T-helper 1 cell treated with Interleukin-12 subunit alpha and Interleukin-12 subunit beta and Interleukin-4 antibody, amounts not matched to agents 30 ng/mL and 1 ng/mL, for 36 hours (primary cell): ENCODE data around the gene CCP110. TPM values are rescaled to one million over a fixed set of nuclear protein-coding genes. Genes with fewer than 3 reads are reported as not detected.

Experiments used
- intact Hi-C: fragments of 100-400 bp; cut with micrococcal nuclease; formaldehyde crosslinking; loops from one replicate; pipeline ENCODE4 v1.15.1; 2024
- total RNA-seq: library from RNA; stranded (reverse); gene quantifications from 2 replicates; pipeline ENCODE4 v1.2.3, GENCODE V29; 2022

CCP110 gene
- total RNA-seq, 1 donor from 2014 or later, result 30.8 TPM

GRCh38 chr16:19506965-19507364 is 16.8 kb upstream of the CCP110 start:
- intact Hi-C loops, result no loop called here

DNA sequence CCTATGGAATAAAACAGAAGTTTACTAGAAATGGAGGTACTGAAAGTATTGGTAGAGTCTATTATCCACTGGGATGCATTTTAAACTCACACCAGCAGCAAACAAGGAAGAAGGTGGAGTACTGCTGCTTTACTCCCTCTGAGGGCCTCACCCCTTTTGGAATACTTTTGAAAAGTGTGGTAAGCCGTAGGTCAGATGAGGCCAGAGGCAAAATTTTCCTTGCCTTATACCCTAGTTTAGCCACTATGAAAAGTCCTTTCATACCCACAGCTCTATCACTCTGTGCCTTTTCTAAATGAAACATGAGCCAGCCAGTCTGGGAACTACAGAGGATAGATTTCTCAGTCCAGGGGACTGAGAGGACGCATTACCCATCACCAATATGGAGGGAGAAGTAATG is 15.9 kb upstream of the CCP110 start:
- intact Hi-C loops, result no loop called here

DNA sequence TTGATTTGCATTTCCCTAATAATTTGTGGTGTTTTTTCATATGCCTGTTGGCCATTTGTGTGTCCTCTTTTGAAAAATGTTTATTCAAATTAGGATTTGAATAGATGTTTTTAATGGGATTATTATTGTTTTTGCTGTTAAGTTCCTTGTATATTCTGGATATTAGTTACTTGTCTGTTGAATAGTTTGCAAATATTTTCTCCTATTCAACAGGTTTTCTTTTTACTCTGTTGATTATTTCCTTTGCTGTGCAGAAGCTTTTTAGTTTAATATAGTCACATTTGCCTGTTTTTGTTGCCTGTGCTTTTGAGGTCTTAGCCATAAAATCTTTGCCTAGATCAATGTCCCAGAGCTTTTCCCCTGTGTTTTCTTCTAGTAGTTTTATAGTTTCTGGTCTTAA is 11.4 kb upstream of the CCP110 start:
- intact Hi-C loops, result no loop called here

- intact Hi-C loops, result no loop called here
Measured at GRCh38 chr16:19513377-19514053, 10.2 kb upstream of the CCP110 start.

DNA sequence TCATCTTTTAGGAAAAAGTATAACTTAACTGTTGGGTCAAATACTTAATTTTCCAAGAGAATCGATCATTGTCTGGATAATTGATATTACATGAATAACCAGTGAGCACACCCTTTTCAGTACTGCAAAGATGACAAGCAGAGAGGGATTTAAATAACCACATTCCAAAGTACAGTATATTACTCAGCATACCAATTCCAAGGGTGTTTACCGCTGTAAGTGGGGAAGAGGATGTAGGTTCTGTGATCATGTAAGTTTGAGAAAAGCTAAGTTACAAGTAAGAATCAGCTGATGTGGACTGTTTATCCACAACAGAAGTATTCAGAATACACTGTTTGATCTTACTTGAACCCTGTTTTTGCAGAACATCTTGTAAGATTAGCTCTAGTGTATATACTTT is 8.0 kb upstream of the CCP110 start:
- intact Hi-C loops, result no loop called here

DNA sequence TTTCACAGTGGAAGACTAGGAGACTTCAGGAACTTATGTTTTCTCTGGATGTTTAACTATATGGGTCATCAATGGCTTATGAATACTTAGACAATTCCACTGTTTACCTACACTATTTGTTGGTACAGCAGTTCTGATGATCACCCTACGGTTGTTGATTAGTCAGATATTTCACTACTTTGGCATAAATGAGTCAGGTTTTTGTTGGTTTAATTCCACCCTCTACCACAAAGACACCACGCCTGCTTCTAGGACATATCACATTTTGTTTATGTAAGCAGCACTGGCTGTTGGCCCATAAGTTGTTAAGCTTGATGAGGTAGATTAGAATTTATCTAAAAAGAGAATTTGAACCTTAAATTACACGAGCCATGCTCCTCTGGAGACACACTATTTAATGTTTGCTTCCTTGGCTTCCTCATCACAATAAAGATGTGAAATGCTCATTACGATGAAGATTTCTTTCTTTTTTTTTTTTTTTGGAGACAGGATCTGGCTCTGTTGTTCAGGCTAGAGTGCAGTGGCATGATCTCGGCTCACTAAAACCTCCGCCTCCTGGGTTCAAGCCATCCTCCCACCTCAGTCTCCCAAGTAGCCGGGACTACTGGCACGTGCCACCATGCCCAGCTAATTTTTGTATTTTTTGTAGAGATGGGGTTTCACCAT is 6.2 kb upstream of the CCP110 start:
- intact Hi-C loops, result no loop called here

DNA sequence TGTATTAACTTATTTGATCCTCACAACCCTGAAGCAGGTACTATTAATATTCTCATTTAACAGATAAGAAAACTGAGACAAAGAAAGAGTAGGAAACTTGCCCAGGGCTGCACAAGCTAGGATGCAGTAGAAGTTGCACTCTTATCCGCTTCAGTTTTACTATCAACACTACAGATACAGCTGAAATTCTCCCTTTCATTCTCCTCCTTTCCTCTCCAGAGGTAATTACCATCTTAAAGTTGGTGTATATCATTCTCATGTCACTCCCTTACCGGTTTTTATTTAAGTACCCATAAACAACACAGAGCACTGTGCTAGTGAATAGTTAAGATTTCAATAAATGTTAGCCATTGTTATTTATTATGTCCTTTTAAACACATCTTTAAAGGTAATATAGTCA is 5.4 kb upstream of the CCP110 start:
- intact Hi-C loops, result no loop called here

DNA sequence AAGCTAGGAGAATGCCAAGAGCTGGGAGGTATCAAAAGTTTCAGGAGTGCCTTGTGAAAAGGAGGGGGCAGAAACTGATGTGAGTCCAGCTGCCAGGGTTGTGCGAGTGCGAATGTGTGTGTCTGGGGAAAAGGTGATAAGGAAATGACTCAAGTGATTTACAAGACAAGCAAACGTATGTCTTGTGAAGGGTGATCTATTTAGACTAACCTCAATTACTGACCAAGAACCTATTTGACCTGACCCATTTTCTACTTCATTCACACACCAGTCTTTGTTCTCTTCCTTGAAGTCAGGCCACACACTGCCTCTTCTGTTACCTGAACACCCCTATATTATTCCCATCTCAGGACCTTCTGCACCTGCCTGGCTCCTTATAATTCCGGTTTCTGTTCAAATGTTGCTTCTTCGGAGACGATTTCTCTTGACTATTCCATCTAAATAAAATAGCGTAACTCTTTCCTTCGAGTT is 2.8 kb upstream of the CCP110 start:
- intact Hi-C loops, result loop anchor here (5.0 to 10.0 kb wide), 3 partner anchors 404 to 1636 kb away; partner anchors contain the start of genes DCUN1D3, LDAF1 and LYRM1

GRCh38 chr16:19521471-19522396 is 2.0 kb upstream of the CCP110 start, which contains the start of gene GDE1:
GDE1 (minus strand) TSS chr16:19522098; CDS start chr16:19521964, 134 bp downstream.
- intact Hi-C loops, result loop anchor here (2.0 to 10.0 kb wide), 4 partner anchors 197 to 1636 kb away; partner anchors contain the start of genes DCUN1D3, IQCK, KNOP1 and LDAF1

- intact Hi-C loops, result loop anchor here (2.0 to 10.0 kb wide), 4 partner anchors 196 to 1635 kb away; partner anchors contain the start of genes DCUN1D3, IQCK, KNOP1 and LDAF1
Measured at GRCh38 chr16:19522397-19522732, 1.4 kb upstream of the CCP110 start.

GRCh38 chr16:19522760-19523159 is 982 bp upstream of the CCP110 start:
- intact Hi-C loops, result loop anchor here (1.0 to 10.0 kb wide), 10 partner anchors 20 to 1635 kb away; partner anchors contain the start of genes ARL6IP1, COQ7, DCUN1D3 and IQCK

DNA sequence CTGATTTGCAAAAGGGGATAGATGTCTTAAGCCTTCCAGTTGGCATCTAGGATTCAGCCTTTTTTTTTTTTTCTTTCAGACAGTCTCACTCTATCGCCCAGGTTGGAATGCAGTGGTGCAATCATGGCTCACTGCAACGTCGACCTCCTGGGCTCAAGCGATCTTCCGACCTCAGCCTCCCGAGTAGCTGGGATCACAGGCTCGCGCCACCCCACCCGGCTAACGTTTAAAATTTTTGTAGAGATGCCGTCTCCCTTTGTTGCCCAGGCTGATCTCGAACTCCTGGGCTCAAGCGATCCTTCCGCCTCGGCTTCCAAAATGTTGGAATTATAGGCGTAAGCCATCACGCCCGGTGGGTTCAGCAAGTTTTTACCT is 571 bp upstream of the CCP110 start:
- intact Hi-C loops, result loop anchor here (1.0 to 10.0 kb wide), 10 partner anchors 21 to 1634 kb away; partner anchors contain the start of genes ARL6IP1, COQ7, DCUN1D3 and IQCK

GRCh38 chr16:19524356-19524615 is 544 bp downstream of the CCP110 start:
- intact Hi-C loops, result loop anchor here (1.0 to 10.0 kb wide), 5 partner anchors 17 to 1633 kb away; partner anchors contain the start of genes DCUN1D3, LDAF1 and LYRM1

- intact Hi-C loops, result loop anchor here (1.0 to 10.0 kb wide), 5 partner anchors 16 to 1633 kb away; partner anchors contain the start of genes DCUN1D3, LDAF1 and LYRM1
Measured at GRCh38 chr16:19524616-19525384, 1.1 kb downstream of the CCP110 start.

- intact Hi-C loops, result loop anchor here (2.0 to 10.0 kb wide), 2 partner anchors 15 to 1379 kb away; partner anchors contain the start of genes DCUN1D3 and LYRM1
Measured at GRCh38 chr16:19525385-19525723, 1.6 kb downstream of the CCP110 start.

GRCh38 chr16:19527161-19527560 is 3.4 kb downstream of the CCP110 start:
- intact Hi-C loops, result loop anchor here (1.0 to 10.0 kb wide), 2 partner anchors 191 to 1378 kb away; partner anchors contain the start of genes DCUN1D3, IQCK, KNOP1 and LYRM1

- intact Hi-C loops, result loop anchor here (10.0 kb wide), 1 partner anchor 1376 kb away; the partner anchor contains the start of genes DCUN1D3 and LYRM1
Measured at GRCh38 chr16:19528666-19529065, 4.9 kb downstream of the CCP110 start.

- intact Hi-C loops, result no loop called here
Measured at GRCh38 chr16:19532601-19533000, 8.9 kb downstream of the CCP110 start.

- intact Hi-C loops, result loop anchor here (2.0 kb wide), 1 partner anchor 16 kb away; no protein-coding TSS in a partner anchor
Measured at GRCh38 chr16:19540241-19540970, 16.7 kb downstream of the CCP110 start.
